Mesendoderm (in vitro differentiated cells): Measurements from ENCODE around the gene MCM10. TPM values are rescaled to one million over a fixed set of nuclear protein-coding genes. Genes with fewer than 3 reads are reported as not detected.

Experiments used
- small RNA-seq: library from polyadenylated mRNA; stranded (forward); fragments of <200 nt; extraction: miRNeasy Mini kit (QIAGEN cat#:217004); gene quantifications from one replicate; pipeline ENCODE3, GENCODE V24; 2013; ENCODE audit not compliant: insufficient read depth

MCM10 gene

Small RNA genes within 50 kb of the gene (small RNA-seq; reads per million reads assigned to genes)
- gene RNU6-6P, result not detected
